ENCODE measurements around the gene TMPO. TPM values are rescaled to one million over a fixed set of nuclear protein-coding genes. Genes with fewer than 3 reads are reported as not detected.
"Not testable (repeated sequence)": the region's sequence is repeated elsewhere in the genome, so short reads cannot be mapped to it uniquely, and the experiment has no call there.

The TMPO gene
- total RNA-seq, 2 donors from 2014 or later: 29.2 to 34.0 TPM

DNA sequence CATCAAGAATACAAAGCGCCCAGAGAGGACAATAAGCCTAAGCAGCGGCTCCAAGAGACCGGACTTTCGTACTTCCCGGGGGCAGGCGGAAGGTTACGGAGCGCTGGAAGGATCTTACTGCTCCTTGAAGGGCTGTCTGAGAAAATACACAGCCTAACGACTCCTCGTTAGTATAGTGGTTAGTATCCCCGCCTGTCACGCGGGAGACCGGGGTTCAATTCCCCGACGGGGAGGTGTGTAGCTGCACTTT is 12.1 kb upstream of the TMPO start:
- Histone ChIP-seq H3K4me1 (no peaks in the 10 kb centered on the region), H3K27ac (peak overlapping the region; percentile 93 to 97), H3K27me3 (no peaks in the 10 kb centered on the region), H3K4me3 (peak overlapping the region; percentile 63 to 68), H3K36me3 (no peaks in the 10 kb centered on the region), H3K9me3 (no peaks in the 10 kb centered on the region)
- TF ChIP-seq, protein P1, sequence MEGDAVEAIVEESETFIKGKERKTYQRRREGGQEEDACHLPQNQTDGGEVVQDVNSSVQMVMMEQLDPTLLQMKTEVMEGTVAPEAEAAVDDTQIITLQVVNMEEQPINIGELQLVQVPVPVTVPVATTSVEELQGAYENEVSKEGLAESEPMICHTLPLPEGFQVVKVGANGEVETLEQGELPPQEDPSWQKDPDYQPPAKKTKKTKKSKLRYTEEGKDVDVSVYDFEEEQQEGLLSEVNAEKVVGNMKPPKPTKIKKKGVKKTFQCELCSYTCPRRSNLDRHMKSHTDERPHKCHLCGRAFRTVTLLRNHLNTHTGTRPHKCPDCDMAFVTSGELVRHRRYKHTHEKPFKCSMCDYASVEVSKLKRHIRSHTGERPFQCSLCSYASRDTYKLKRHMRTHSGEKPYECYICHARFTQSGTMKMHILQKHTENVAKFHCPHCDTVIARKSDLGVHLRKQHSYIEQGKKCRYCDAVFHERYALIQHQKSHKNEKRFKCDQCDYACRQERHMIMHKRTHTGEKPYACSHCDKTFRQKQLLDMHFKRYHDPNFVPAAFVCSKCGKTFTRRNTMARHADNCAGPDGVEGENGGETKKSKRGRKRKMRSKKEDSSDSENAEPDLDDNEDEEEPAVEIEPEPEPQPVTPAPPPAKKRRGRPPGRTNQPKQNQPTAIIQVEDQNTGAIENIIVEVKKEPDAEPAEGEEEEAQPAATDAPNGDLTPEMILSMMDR (IDR thresholded peaks at IDR 0.05): no peak
- peak; percentile 95 for DNase-seq (ENCODE audit: low spot score)

GRCh38 chr12:98503592-98504367 is 11.6 kb upstream of the TMPO start:
- peak; percentile 95 for DNase-seq (ENCODE audit: low spot score)
- no peaks in the 10 kb centered on the region for H3K27me3 ChIP-seq
- H3K4me1 ChIP-seq: no peaks in the 10 kb centered on the region
- no peaks in the 10 kb centered on the region for H3K36me3 ChIP-seq
- TF ChIP-seq, protein P1 (IDR thresholded peaks at IDR 0.05): no peak
- peak overlapping the region; percentile 93 to 97 for H3K27ac ChIP-seq
- no peaks in the 10 kb centered on the region for H3K9me3 ChIP-seq
- H3K4me3 ChIP-seq: peak overlapping the region; percentile 63 to 68

DNA sequence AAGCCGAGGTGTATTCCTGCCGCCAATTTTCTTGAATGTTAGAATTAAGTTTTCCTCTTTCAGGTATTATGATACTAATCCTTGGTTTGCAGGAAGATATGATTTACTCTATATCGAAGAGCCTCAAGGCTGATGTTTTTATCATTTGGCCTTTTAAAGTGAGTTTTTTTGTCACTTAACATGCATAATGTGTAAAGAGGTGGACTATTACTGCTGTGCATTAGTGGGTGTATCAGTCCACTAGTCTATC is 11.1 kb upstream of the TMPO start:
- peak overlapping the region; percentile 63 to 68 for H3K4me3 ChIP-seq

GRCh38 chr12:98509063-98509462 is 6.3 kb upstream of the TMPO start:
- no peak overlapping the region for H3K4me3 ChIP-seq
- no peaks in the 10 kb centered on the region for H3K9me3 ChIP-seq
- TF ChIP-seq, protein P1 (IDR thresholded peaks at IDR 0.05): no peak
- H3K4me1 ChIP-seq: peaks cover 0 to 5% of the 10 kb centered on the region in 2 donors
- H3K27ac ChIP-seq: no peak overlapping the region
- H3K36me3 ChIP-seq: no peaks in the 10 kb centered on the region
- peak; percentile 18 for DNase-seq (ENCODE audit: low spot score)
- no peaks in the 10 kb centered on the region for H3K27me3 ChIP-seq

More for the DNA sequence above, 11.1 kb upstream of the TMPO start:
- H3K27me3 ChIP-seq: no peaks in the 10 kb centered on the region
- TF ChIP-seq, protein P1 (IDR thresholded peaks at IDR 0.05): no peak
- no peaks in the 10 kb centered on the region for H3K9me3 ChIP-seq
- H3K27ac ChIP-seq: peak overlapping the region; percentile 93 to 97
- H3K36me3 ChIP-seq: no peaks in the 10 kb centered on the region
- DNase-seq (ENCODE audit: low spot score): no peak
- no peaks in the 10 kb centered on the region for H3K4me1 ChIP-seq

DNA sequence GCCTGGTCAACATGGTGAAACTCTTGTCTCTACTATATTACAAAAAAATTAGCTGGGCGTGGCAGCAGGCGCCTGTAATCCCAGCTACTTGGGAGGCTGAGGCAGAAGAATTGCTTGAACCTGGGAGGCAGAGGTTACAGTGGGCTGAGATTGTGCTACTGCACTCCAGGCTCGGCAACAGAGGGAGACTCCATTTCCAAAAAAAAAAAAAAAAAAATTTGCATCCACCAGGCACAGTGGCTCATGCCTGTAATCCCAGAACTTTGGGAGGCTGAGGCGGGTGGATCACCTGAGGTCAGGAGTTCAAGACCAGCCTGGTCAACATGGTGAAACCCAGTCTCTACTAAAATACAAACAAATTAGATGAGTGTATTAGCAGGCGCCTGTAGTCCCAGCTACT is 3.6 kb upstream of the TMPO start:
- peak; percentile 2 for DNase-seq (ENCODE audit: low spot score)
- H3K4me1 ChIP-seq: peaks cover 0 to 18% of the 10 kb centered on the region in 2 donors
- not testable (repeated sequence) for H3K4me3 ChIP-seq, H3K9me3 ChIP-seq, H3K27me3 ChIP-seq, H3K36me3 ChIP-seq, H3K27ac ChIP-seq

GRCh38 chr12:98513379-98514322 is 1.7 kb upstream of the TMPO start:
- H3K27ac ChIP-seq: peak overlapping the region; percentile 92 to 98
- no peaks in the 10 kb centered on the region for H3K9me3 ChIP-seq
- DNase-seq (ENCODE audit: low spot score): peak; percentile 1
- H3K36me3 ChIP-seq: no peaks in the 10 kb centered on the region
- no peak overlapping the region for H3K4me3 ChIP-seq
- TF ChIP-seq, protein P1 (IDR thresholded peaks at IDR 0.05): no peak
- peaks cover 0 to 29% of the 10 kb centered on the region in 2 donors for H3K4me1 ChIP-seq
- H3K27me3 ChIP-seq: no peaks in the 10 kb centered on the region

All from right atrium auricular region (tissue), 2 donors.